ENCODE measurements around the gene FGB.
"Not testable (repeated sequence)": the region's sequence is repeated elsewhere in the genome, so short reads cannot be mapped to it uniquely, and the experiment has no call there.

Gene FGB

DNA sequence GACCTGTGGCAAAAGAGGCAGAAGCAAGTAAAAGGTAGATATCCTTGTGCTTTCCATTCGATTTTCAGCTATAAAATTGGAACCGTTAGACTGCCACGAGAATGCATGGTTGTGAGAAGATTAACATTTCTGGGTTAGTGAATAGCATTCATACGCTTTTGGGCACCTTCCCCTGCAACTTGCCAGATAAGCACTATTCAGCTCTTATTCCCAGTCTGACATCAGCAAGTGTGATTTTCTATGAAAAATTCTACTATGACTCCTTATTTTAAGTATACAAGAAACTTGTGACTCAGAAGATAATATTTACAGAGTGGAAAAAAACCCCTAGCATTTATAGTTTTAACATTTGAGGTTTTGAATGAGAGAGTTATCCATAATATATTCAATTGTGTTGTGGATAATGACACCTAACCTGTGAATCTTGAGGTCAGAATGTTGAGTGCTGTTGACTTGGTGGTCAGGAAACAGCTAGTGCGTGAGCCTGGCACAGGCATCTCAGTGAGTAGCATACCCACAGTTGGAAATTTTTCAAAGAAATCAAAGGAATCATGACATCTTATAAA lies 3.9 kb downstream of the FGB start:
- DNase-seq, result no peak

DNA sequence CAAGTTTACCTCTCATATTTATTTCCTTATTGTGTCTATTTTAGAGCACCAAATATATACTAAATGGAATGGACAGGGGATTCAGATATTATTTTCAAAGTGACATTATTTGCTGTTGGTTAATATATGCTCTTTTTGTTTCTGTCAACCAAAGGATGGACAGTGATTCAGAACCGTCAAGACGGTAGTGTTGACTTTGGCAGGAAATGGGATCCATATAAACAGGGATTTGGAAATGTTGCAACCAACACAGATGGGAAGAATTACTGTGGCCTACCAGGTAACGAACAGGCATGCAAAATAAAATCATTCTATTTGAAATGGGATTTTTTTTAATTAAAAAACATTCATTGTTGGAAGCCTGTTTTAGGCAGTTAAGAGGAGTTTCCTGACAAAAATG lies 6.2 kb downstream of the FGB start:
- no peak for DNase-seq

DNA sequence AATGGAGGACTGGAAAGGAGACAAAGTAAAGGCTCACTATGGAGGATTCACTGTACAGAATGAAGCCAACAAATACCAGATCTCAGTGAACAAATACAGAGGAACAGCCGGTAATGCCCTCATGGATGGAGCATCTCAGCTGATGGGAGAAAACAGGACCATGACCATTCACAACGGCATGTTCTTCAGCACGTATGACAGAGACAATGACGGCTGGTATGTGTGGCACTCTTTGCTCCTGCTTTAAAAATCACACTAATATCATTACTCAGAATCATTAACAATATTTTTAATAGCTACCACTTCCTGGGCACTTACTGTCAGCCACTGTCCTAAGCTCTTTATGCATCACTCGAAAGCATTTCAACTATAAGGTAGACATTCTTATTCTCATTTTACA lies 6.8 kb downstream of the FGB start:
- DNase-seq, result no peak

DNA sequence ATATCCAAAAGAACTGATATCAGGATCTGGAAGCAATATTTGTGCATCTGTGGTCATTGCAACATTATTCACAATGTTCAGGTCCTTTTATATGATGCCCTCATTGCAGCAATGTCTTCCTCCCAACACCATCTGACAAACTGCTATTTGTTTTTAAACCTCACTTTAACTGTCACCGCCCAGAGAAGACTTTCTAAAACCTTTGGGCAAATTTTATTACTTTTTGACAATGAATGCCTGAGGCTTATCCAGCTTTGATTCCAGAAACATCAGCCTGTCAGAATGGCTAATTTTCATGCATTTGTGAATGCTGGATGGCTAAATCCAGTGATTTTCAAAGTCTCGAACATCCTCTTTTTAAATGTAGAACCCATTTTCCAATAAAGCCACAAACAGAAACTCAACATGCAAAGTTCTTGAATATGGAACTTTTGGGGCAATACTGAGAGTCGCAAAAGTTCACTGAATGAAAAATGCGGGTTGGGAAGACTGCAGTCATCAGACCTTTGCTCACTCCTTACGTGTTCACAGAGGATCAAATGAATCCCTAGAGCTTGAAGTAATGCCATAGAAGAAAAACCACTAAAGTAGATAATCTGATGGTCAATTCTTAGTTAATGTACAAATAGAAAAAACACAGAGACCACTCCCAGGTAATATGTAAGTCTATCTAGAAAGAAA lies 10.5 kb downstream of the FGB start:
- no peak for DNase-seq

DNA sequence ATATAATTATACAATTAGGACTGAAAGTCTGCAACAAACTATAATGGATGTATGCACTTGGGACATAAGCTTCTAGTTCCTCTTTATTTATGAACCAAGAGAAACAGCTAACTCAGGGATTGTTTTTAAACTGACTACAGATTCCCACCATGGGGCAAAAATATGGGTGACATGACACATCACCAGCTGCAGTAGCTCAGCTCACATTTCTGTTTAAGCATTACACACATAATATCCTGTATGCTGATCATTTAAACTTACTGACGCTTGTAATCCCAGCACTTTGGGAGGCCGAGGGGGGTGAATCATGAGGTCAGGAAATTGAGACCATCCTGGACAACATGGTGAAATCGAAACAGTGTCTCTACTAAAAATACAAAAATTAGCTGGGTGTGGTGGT lies 11.5 kb downstream of the FGB start:
- no peak for DNase-seq

DNA sequence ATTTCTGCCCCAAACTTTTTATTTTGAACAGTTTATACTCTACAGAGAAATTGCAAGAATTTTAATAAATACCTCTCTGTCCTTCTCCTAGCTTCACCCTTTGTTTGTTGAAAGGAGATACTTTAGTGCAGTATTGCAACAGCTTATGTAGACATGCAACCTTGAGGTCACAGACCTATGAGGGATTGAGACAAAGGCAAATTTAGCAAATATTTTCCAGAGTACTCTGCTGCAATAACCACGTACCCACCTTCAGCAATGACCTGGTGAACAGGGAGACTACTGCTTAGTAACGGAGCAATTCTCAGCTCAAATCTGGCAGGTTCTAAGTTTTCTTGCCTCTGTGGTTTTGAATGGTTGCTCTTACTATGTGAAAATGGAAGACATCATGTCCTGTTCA lies 14.5 kb downstream of the FGB start:
- no peak for DNase-seq

DNA sequence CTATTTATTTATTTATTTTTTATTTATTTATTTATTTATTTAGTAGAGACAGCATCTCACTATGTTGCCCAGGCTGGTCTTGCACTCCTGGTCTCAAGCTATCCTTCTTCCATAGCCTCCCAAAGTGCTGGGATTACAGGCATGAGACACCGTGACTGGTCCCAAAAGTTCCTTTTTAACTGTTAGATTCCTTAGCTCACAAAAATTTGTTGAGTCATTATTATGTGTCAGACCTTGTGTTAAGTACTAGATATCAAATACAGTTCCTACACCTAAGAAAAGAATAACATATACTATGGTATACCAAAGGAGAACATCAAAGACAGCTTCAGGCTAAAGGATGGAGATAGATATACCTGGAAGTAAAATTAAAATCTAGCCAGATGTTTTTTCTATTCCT lies 16.1 kb downstream of the FGB start:
- no peak for DNase-seq

DNA sequence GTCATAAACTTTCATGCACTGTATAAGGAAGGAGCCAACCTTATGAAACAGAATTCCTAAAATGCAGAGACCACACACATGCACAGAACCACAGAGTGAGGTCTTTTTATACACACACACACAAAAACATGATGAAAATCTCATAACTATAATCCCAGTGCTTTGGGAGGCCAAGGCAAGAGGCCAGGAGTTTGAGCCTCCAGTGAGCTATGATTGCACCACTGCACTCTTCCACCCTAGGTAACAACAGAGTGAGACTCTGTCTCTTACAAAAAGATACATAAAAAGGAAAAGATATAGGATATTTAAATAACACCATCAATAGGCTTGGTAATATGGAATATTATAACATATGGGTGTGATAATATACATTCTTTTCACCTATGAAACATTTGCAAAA lies 17.1 kb downstream of the FGB start:
- DNase-seq, result no peak

DNA sequence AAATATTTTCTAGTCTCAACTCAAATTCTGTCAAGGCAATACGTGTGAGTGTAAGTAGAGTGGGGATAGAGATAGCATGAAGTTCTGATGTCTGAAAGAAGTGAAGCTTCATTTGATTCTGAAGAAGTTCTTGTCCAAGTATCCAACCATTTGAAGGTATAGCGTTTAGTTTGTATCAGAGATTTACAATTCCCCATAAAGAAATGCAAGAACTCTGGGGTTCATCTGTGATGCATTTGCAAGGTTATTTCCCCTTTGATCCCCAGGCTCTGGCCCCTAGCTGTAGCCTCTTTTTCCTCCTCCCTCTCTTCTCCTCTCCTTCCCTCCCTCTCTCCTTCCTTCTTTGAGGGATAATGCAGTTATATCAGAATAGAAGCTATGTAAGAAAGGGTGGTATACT lies 19.9 kb downstream of the FGB start:
- DNase-seq, result no peak

DNA sequence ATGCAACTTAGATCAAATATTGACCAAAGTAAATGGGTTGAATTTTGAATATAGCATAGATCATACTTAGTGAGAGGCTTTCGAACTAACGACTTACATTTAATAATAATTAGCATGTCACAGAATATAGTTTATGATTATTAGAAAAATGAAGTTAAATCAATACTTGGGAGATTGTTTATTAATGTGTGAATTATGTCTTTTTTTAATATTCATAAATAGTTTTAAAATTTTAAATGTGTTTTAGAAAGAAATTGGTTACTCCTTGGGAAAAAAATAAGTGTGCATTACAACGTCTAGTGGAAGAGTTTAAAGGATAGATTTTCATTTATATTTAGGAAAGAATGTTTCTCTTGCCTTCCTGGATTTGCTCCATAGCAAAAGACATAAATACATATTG lies 20.4 kb downstream of the FGB start:
- no peak for DNase-seq

DNA sequence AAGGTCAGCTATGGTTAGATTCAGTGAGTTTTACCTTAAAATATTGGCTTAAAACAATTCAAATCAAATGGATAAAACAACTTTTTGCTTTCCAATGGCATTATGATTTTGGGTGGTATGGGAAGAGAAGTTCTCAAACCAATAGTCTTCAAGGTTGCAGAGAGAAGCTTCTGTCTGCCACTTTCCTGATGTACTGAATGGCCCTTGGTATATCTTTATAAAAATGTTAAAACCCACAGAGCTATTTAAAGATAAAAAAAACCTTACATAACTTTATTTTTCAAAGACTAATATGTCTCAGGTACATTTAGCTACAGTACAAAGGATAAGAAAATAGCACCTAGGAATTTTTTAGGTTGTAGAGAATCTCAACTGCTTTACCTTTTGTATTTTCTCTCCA lies 20.9 kb downstream of the FGB start:
- no peak for DNase-seq

DNA sequence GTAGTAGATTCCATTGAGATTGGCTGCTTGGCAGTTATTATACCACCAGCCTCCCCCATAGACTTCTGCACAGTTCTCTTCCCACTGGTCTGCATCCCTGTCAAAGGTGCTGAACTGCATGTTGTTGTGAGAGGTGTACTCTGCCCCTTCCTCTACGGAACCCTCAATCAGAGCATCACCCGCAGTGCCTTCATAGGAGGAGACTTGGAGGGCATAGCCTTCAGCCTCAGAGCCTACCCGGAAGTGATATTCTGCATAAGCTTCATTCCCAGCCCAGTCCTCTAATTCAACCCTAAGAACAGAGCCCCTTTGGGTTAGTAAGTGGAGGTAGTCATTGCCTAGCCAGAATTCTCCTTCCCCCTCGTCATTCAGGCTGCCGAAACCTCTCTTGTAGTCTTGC lies 21.4 kb downstream of the FGB start:
- no peak for DNase-seq

DNA sequence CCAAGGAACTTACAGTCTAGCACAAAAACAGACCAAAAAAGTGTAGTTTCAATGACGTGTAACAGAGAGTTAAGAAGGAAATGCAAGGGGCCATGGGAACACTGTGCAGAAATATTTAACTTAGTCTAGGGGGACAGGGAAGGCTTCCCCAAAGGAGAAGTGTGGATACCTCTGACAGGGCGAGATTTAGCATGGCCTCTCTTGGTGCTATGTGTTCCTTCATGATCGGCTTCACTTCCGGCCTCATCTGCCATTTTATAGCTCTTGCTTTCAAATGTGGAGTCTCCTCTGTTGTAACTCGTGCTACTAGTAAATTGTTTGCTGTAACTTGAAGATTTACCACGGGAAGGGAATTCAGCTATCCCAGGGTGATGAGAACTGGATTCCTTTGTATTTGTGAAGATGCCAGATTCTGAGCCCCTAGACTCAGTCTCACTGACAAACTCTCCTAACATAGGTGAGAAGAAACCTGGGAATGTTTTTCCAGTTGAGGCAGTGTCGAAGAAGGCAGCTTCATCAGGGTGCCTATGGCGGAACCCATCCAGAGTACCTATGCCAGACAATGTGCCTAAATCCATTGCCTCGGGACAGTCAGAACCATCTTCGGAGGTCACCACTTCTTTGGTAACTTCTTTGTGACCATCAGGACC lies 22.7 kb downstream of the FGB start:
- DNase-seq, result no peak

DNA sequence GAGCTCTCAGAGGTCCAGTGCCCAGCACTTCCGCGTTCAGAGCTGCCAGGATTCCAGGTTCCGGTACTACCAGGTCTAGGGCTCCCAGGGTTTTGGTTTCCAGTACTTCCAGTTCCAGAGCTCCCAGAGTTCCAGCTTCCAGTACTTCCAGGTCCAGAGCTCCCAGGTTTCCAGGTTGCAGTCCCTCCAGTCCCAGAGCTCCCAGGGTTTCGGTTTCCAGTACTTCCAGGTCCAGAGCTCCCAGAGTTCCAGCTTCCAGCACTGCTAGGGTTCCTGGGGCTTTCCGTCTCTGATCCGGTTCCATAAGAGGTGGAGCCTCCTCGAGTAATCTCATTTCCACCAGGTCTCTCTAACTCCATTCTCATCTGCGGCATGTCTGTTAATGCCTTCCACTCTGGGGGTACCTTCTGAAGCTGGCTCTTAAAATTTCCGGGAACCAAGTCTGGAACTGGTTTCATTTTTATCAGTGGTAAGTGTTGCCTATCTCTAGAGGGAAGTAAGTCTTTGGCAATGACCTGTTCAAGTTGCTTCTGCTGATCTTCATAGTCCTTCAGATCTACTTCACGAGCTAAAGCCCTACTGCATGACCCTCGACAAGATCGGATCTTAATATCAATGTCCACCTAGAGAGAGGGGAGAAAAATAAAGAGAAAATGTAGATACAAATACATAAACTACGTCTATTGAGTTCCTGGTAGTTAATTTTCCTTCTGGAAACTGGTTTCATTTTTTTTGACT lies 23.7 kb downstream of the FGB start:
- DNase-seq, result no peak

DNA sequence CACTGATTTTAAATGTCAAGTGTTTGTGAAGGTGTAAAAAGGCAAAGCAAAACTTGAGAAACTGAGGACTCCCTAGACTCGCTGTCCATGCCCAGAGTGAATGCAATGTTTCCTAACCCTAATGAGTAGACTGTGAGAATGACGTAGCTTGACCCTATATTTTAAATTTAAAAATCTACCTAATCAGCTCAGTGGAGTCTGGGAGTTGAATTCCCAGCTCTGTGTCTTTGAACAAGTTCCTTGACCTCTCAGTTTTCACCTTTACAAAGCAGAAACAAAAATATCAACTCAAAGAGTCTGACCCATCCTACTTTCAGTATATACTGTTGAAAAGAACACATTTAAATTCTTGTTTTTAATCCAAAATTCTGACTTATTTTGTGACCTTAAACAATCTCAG lies 25.4 kb downstream of the FGB start:
- no peak for DNase-seq

DNA sequence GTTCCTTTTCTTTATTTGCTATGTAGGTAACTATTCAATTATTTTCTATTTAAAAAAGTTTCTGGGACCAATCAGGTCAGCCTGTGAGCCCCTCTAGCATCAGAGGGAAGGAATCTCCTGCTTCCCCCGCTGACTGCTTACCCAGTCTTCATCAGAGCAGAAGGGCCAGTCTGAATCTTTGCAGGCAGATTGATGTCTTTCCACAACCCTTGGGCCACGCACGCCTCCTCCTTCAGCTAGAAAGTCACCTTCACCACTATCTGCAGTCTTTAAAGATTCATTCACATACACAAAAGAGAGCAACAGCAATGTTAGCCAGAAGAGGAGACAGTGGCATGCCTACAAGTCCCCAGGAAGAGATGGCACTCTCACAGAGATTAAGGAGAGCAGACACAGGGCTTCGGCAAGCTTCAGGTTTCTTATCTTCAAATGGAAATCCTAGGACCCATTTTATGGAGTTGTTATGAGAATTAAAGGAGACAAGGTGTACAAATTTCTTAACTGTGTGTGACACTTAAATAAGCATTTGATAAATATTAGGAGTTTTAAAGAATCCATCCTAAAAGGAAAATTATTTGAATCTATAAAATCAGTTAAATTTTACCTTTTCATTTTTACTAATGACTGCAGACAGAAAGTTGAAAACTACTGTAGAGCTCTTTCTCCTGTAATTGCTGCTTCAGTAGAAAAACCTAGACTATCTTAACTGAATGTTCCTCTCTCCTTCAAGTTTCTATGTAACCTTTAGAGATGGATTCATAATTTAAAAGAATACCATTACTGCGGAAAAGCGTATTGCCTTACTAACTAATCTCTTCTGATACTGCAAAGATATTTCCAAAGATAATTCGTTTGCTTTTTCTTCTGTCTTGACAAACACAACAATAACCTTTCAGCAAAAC lies 26.7 kb downstream of the FGB start:
- DNase-seq, result no peak

DNA sequence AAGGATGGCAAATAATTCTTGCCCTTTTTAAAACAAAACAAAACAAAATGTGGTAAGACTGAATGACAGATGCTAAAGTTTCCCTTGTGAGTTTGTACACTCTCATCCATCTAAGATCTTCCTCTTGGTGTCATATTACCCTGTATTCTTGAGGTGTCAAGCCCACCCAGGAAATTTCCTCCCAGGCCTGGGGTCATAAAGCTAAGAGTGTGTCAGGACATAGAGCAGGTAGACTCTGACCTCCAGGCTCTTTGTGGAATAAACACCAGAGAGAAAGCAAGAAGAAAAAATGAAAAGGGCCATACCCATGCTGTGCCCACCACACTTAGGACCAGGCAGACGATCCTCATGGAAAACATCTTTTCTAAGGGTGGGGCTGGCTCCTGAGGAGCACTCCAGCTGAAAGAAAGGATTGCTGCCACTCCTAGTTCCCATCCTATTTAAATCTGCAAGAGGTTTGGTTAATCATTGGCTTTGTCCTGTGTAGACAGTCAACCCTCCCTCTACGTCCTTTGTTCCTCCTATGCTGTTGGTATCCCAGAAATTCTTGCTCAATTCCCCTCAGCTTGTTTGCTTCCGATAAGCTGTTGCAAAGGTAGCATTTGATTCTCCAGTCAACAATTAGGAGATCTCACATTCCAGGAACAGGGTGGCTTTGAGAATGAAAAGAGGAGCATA lies 27.7 kb downstream of the FGB start, which contains the start of gene FGA:
Gene FGA (minus strand): TSS at position 414 of the 678 bp plus-strand sequence. CDS start 55 bp downstream, at position 359.
- DNase-seq, result no peak

DNA sequence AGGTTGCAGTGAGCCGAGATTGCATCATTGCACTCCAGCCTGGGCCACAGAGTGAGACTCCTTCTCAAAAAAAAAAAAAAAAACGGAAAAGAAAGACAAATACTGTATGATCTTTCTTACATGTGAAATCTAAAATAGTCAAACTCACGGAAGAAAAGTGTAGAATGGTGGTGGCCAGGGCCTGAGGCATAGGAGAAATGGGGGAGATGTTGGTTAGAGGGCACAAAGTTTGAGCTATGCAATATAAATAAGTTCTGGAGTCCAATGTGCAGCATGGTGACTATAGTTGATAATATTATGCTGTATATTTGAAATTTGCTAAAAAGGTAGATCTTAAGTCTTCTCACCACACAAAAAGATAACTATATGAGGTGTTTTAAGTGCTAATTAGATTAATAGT lies 29.1 kb downstream of the FGB start:
- no peak for DNase-seq

DNA sequence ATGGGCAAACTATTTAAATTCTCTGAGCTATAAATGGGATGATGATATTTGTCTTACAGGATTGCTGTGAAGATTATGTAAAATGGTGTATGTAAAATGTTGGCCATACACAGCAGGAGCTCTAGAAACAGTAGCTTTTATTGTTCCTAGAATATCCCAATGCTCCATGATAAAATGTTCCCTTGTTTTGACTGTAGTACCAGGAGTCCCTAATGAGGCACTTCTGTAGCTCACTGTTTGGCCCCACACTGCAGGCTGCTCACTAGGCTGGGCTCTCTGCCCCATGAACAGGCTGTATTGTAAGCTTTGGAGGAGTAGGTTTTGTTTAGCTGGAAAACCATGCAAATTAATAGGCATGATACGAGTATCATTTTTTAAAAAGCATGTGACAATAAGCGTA lies 31.1 kb downstream of the FGB start:
- no peak for DNase-seq

DNA sequence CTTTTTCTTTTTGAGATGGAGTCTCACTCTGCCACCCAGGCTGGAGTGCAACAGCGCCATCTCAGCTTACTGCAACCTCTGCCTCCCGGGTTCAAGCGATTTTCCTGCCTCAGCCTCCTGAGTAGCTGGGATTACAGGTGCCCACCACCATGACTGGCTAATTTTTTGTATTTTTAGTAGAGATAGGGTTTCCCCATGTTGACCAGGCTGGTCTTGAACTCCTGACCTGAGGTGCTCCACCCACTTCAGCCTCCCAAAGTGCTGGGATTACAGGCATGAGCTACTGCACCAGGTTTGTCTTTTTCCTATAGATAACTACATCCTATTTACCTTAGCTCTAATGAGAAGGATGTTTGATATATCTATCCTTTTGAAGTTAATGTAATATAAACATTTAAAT lies 31.5 kb downstream of the FGB start:
- DNase-seq, result not testable (repeated sequence)

DNA sequence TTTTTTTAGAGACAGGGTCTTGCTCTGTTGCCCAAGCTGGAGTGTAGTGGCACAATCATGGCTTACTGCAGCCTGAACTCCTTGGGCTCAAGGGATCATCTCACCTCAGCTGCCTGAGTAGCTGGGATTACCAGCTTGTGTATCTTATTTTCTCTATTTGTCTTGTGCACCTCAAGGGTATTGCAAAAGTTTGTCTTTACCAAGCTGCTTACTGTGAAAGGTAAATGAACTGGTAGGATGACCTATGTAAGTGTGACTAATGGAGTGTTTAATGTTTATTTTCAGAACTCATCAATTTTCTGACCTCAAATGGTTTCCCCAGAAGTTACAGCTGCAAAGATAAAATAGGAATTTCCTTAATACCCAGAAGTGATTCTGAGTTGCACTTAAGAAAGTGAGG lies 33.0 kb downstream of the FGB start:
- DNase-seq, result no peak

DNA sequence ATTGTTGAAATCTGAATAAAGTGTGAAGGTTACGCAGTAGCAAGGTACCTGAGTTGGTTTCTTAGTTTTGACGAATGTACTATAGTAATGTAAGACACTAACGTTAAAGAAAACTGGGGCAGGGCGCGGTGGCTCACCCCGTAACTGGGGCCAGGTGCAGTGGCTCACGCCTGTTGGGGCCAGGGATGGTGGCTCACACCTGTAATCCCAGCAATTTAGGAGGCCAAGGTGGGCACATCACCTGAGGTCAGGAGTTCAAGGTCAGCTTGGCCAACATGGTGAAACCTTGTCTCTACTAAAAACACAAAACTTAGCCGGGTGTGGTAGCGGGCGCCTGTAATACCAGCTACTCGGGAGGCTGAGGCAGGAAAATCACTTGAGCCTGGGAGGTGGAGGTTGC lies 34.5 kb downstream of the FGB start:
- not testable (repeated sequence) for DNase-seq

Data from NCI-H774 (cell line).